Fibroblast of lung (primary cell): Measurements from ENCODE around the gene FSD2.
"Not testable (repeated sequence)": the region's sequence is repeated elsewhere in the genome, so short reads cannot be mapped to it uniquely, and the experiment has no call there.

ENCODE experiments used
- CTCF ChIP-seq, 2 donors: IDR thresholded peaks in 1 of 2; conservative IDR thresholded peaks in 1 of 2; 1 replicate in 1 of 2; 2 replicates in 1 of 2; pipeline ENCODE4 v1.5.1; 2011 to 2012; ENCODE audit warnings: low read length in 2 of 2, control low read depth in 1 of 2, inconsistent platforms in 1 of 2, low read depth in 1 of 2, mild to moderate bottlenecking in 1 of 2
- EZH2 ChIP-seq: IDR thresholded peaks from 2 replicates; pipeline ENCODE4 v1.5.1; 2012; ENCODE audit warnings: low read length, control low read depth, mild to moderate bottlenecking; ENCODE audit errors: missing control alignments

GRCh38 chr15:82821851-82822250 is 16.0 kb upstream of the FSD2 start:
- TF ChIP-seq CTCF (conservative IDR thresholded peaks at IDR 0.05 in 1 of 2, IDR thresholded peaks at IDR 0.05 in 1 of 2; ENCODE audit: low read depth in 1 of 2, low read length in 2 of 2); EZH2: not testable (repeated sequence)
